ENCODE results near the gene MIER2. TPM values are rescaled to one million over a fixed set of nuclear protein-coding genes. Genes with fewer than 3 reads are reported as not detected.

Gene MIER2
- total and polyA plus RNA-seq, 10 of the 15 experiments (the other 5 are each of a cell fraction or from before 2014, with no cell fraction given) = 0.48 to 23.6 (median 12.1) TPM

DNA sequence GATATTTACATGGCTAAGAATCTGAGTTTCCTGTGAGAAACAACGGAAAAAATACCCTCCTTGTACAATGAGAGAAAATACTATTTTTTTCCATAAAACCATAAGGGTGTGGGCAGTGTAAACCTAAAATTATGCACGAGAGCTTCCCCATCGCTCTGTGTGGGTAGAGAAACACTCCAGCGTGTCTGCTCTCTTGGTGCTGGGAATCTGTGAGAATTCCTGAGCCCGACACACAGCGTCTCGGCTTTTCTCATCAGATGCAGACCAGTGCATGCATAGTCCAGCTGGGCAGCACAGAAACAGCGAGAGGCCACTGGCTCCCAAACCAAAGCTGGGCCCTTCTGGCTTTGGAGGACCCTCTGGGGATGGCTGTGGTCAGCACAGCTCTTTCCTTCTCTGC lies 65.4 kb downstream of the MIER2 start:
- in situ Hi-C loops (cut with MboI) = no loop called here
- H3K27me3 ChIP-seq (replicated peaks in 1 of 2; ENCODE audit: control insufficient read depth in 2 of 2, insufficient read depth in 2 of 2, low read length in 1 of 2) = no peaks in the 10 kb centered on the region; a peak in 1 of 4 replicates
- POLR2A ChIA-PET = no interaction called here
- no peaks in the 10 kb centered on the region for H4K20me1 ChIP-seq (ENCODE audit: control insufficient read depth, insufficient read depth)
- no peak overlapping the region for H3K27ac ChIP-seq (ENCODE audit: control insufficient read depth, insufficient read depth)
- SMC1A ChIA-PET (ENCODE audit: uncharacterized antibody, unreplicated experiment) = no interaction called here
- no TSS peak for BruUV-seq (replicated peaks)
- no peak for ATAC-seq
- CTCF ChIA-PET = interaction anchor here (1.9 kb wide), 1 partner anchor 12 kb away, joined by 6 read pairs; no protein-coding TSS in a partner anchor
- no peaks in the 10 kb centered on the region for H3K79me2 ChIP-seq (ENCODE audit: control insufficient read depth, insufficient read depth, low read length)
- DNase-seq (ENCODE audit: low read depth, low spot score) = no peak
- no peak for TF ChIP-seq JUNB (IDR thresholded peaks at IDR 0.05)
- TF ChIP-seq ZNF384 (IDR thresholded peaks at IDR 0.05; ENCODE audit: borderline replicate concordance, low read depth, low read length) = no peak
- TF ChIP-seq, protein P1, sequence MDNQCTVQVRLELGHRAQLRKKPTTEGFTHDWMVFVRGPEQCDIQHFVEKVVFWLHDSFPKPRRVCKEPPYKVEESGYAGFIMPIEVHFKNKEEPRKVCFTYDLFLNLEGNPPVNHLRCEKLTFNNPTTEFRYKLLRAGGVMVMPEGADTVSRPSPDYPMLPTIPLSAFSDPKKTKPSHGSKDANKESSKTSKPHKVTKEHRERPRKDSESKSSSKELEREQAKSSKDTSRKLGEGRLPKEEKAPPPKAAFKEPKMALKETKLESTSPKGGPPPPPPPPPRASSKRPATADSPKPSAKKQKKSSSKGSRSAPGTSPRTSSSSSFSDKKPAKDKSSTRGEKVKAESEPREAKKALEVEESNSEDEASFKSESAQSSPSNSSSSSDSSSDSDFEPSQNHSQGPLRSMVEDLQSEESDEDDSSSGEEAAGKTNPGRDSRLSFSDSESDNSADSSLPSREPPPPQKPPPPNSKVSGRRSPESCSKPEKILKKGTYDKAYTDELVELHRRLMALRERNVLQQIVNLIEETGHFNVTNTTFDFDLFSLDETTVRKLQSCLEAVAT (IDR thresholded peaks at IDR 0.05) = no peak
- no peak for TF ChIP-seq JUND (IDR thresholded peaks at IDR 0.05; ENCODE audit: low read depth, low read length)
- no peak for TF ChIP-seq PAX8 (IDR thresholded peaks at IDR 0.05)
- no peak for TF ChIP-seq SMARCA5 (IDR thresholded peaks at IDR 0.05)
- TF ChIP-seq MYB (IDR thresholded peaks at IDR 0.05; ENCODE audit: borderline replicate concordance, low read depth, low read length) = no peak
- no peak for TF ChIP-seq RUNX3 (IDR thresholded peaks at IDR 0.05; ENCODE audit: low read length)
- no peak for TF ChIP-seq ETV6 (conservative IDR thresholded peaks at IDR 0.05 in 1 of 2, IDR thresholded peaks at IDR 0.05 in 1 of 2; ENCODE audit: borderline replicate concordance in 1 of 2, low read depth in 1 of 2)
- TF ChIP-seq POLR2A (IDR thresholded peaks at IDR 0.05; ENCODE audit: low read depth, low read length) = no peak
- no peak for TF ChIP-seq MXI1 (IDR thresholded peaks at IDR 0.05; ENCODE audit: low read depth, low read length)
- TF ChIP-seq, protein P2, sequence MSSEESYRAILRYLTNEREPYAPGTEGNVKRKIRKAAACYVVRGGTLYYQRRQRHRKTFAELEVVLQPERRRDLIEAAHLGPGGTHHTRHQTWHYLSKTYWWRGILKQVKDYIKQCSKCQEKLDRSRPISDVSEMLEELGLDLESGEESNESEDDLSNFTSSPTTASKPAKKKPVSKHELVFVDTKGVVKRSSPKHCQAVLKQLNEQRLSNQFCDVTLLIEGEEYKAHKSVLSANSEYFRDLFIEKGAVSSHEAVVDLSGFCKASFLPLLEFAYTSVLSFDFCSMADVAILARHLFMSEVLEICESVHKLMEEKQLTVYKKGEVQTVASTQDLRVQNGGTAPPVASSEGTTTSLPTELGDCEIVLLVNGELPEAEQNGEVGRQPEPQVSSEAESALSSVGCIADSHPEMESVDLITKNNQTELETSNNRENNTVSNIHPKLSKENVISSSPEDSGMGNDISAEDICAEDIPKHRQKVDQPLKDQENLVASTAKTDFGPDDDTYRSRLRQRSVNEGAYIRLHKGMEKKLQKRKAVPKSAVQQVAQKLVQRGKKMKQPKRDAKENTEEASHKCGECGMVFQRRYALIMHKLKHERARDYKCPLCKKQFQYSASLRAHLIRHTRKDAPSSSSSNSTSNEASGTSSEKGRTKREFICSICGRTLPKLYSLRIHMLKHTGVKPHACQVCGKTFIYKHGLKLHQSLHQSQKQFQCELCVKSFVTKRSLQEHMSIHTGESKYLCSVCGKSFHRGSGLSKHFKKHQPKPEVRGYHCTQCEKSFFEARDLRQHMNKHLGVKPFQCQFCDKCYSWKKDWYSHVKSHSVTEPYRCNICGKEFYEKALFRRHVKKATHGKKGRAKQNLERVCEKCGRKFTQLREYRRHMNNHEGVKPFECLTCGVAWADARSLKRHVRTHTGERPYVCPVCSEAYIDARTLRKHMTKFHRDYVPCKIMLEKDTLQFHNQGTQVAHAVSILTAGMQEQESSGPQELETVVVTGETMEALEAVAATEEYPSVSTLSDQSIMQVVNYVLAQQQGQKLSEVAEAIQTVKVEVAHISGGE (CRISPR knock-in tag; IDR thresholded peaks at IDR 0.05) = no peak
- TF ChIP-seq, protein P3, sequence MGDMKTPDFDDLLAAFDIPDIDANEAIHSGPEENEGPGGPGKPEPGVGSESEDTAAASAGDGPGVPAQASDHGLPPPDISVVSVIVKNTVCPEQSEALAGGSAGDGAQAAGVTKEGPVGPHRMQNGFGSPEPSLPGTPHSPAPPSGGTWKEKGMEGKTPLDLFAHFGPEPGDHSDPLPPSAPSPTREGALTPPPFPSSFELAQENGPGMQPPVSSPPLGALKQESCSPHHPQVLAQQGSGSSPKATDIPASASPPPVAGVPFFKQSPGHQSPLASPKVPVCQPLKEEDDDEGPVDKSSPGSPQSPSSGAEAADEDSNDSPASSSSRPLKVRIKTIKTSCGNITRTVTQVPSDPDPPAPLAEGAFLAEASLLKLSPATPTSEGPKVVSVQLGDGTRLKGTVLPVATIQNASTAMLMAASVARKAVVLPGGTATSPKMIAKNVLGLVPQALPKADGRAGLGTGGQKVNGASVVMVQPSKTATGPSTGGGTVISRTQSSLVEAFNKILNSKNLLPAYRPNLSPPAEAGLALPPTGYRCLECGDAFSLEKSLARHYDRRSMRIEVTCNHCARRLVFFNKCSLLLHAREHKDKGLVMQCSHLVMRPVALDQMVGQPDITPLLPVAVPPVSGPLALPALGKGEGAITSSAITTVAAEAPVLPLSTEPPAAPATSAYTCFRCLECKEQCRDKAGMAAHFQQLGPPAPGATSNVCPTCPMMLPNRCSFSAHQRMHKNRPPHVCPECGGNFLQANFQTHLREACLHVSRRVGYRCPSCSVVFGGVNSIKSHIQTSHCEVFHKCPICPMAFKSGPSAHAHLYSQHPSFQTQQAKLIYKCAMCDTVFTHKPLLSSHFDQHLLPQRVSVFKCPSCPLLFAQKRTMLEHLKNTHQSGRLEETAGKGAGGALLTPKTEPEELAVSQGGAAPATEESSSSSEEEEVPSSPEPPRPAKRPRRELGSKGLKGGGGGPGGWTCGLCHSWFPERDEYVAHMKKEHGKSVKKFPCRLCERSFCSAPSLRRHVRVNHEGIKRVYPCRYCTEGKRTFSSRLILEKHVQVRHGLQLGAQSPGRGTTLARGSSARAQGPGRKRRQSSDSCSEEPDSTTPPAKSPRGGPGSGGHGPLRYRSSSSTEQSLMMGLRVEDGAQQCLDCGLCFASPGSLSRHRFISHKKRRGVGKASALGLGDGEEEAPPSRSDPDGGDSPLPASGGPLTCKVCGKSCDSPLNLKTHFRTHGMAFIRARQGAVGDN (IDR thresholded peaks at IDR 0.05) = no peak
- no peak for TF ChIP-seq FOS (IDR thresholded peaks at IDR 0.05; ENCODE audit: borderline replicate concordance, extremely low read depth, insufficient read length)
- no peak for TF ChIP-seq PAX5 (IDR thresholded peaks at IDR 0.05; ENCODE audit: borderline replicate concordance, low read depth, low read length)
- TF ChIP-seq KDM1A (IDR thresholded peaks at IDR 0.05; ENCODE audit: borderline replicate concordance) = no peak
- no peak for TF ChIP-seq HDGF (IDR thresholded peaks at IDR 0.05)
- RAD21 ChIA-PET (ENCODE audit: unreplicated experiment) = no interaction called here
- intact Hi-C loops (cut with micrococcal nuclease; ENCODE audit: unreplicated experiment) = no loop called here
- no peak overlapping the region for H3K4me2 ChIP-seq (ENCODE audit: control insufficient read depth, insufficient read depth)
- WGBS (ENCODE audit: insufficient coverage, insufficient replicate concordance, low lambda C conversion rate, missing lambda C conversion rate) = 12% methylated on average over 8 of the region's 8 CpGs
- H3K4me3 ChIP-seq = no peak overlapping the region
- H3K4me1 ChIP-seq (ENCODE audit: control insufficient read depth, insufficient read depth, low read length) = no peaks in the 10 kb centered on the region
- H3K9me3 ChIP-seq (replicated peaks; ENCODE audit: control insufficient read depth, insufficient read depth, low read length) = no peaks in the 10 kb centered on the region
- H3K36me3 ChIP-seq (ENCODE audit: control insufficient read depth in 2 of 2, insufficient read depth in 2 of 2, low read length in 1 of 2) = no peaks in the 10 kb centered on the region
- H3K9ac ChIP-seq (ENCODE audit: control insufficient read depth, insufficient read depth, low read length) = no peak overlapping the region
- no peak for FAIRE-seq
- H2AFZ ChIP-seq (ENCODE audit: control insufficient read depth, low read depth, low read length) = no peak overlapping the region

All from GM12878 (cell line).